H1 (cell line): ENCODE data around the gene QSER1. TPM values are rescaled to one million over a fixed set of nuclear protein-coding genes. Genes with fewer than 3 reads are reported as not detected.

Experiments
- CTCF ChIA-PET: fragments of 300-600 bp; sonication (Branson Sonifier 250); formaldehyde crosslinking; loops from one replicate; lab custom pipeline; 2021; ENCODE audit not compliant: partially characterized antibody; lab: Charles Lee
- POLR2A ChIA-PET: fragments of 300-600 bp; sonication (Branson Sonifier 250); formaldehyde crosslinking; loops from one replicate; lab custom pipeline; 2021; ENCODE audit warnings: inconsistent platforms; ENCODE audit not compliant: partially characterized antibody; lab: Charles Lee
- DNase-seq, 2 experiments: peaks; one replicate each; pipeline versions ENCODE4 v3.0.0 to v3.0.0-alpha.2; 2010 to 2022; ENCODE audit warnings: low spot score in 2 of 2, low read depth in 1 of 2, mixed read lengths in 1 of 2
- FAIRE-seq: peaks from 2 replicates; lab custom pipeline; 2011; peaks lifted over from hg19 to GRCh38; lab: Jason Lieb, UNC
- H2AFZ ChIP-seq: 2 replicates; pipeline ENCODE4 v1.8.1; 2012; ENCODE audit warnings: low read length, inconsistent platforms
- H2AK5ac ChIP-seq: 2 replicates; pipeline ENCODE4 v1.6.1; 2013; ENCODE audit warnings: low read depth, low read length
- H2BK120ac ChIP-seq: replicated peaks from 2 replicates; pipeline ENCODE3; 2013; ENCODE audit warnings: low read depth, low read length, inconsistent platforms
- H2BK12ac ChIP-seq: 2 replicates; pipeline ENCODE4 v1.6.1; 2013; ENCODE audit warnings: low read depth, low read length
- H2BK15ac ChIP-seq: 2 replicates; pipeline ENCODE4 v1.6.1; 2013; ENCODE audit warnings: low read length
- H2BK20ac ChIP-seq: 2 replicates; pipeline ENCODE4 v1.6.1; 2013; ENCODE audit warnings: low read length
- H2BK5ac ChIP-seq: 2 replicates; pipeline ENCODE4 v1.6.1; 2013; ENCODE audit warnings: low read depth, low read length
- H3K14ac ChIP-seq: 2 replicates; pipeline ENCODE4 v1.6.1; 2013; ENCODE audit warnings: inconsistent platforms; ENCODE audit not compliant: insufficient read length
- H3K18ac ChIP-seq: 2 replicates; pipeline ENCODE4 v1.6.1; 2013; ENCODE audit warnings: low read length; ENCODE audit errors: extremely low read depth
- H3K23ac ChIP-seq: 2 replicates; pipeline ENCODE4 v1.6.1; 2013; ENCODE audit warnings: inconsistent platforms; ENCODE audit not compliant: insufficient read length
- H3K23me2 ChIP-seq: 2 replicates; pipeline ENCODE4 v1.6.1; 2013; ENCODE audit warnings: low read depth, low read length
- H3K27ac ChIP-seq: 2 replicates; pipeline ENCODE4 v1.6.1; 2011; ENCODE audit warnings: low read depth, low read length, inconsistent platforms
- H3K27me3 ChIP-seq, 4 experiments: replicated peaks in 1 of 4; 1 replicate in 1 of 4; 2 replicates in 3 of 4; pipeline versions ENCODE4 v1.6.1 to v1.8.1; 2011 to 2013; ENCODE audit warnings: low read length in 3 of 4, mild to moderate bottlenecking in 3 of 4, inconsistent platforms in 2 of 4, mixed read lengths in 2 of 4, moderate library complexity in 1 of 4; ENCODE audit not compliant: control insufficient read depth in 3 of 4, insufficient read depth in 3 of 4; ENCODE audit errors: extremely low read depth in 1 of 4
- H3K36me3 ChIP-seq, 4 experiments: 2 replicates each; pipeline versions ENCODE4 v1.6.1 to v1.8.1; 2011 to 2013; ENCODE audit warnings: mild to moderate bottlenecking in 4 of 4, low read length in 3 of 4, moderate library complexity in 2 of 4, control low read depth in 1 of 4, inconsistent platforms in 1 of 4; ENCODE audit not compliant: insufficient read depth in 4 of 4, control insufficient read depth in 2 of 4
- H3K4ac ChIP-seq: replicated peaks from 2 replicates; pipeline ENCODE3; 2013; ENCODE audit warnings: low read length, low read depth, mixed read lengths, inconsistent platforms; ENCODE audit not compliant: insufficient read length
- H3K4me1 ChIP-seq, 4 experiments: replicated peaks in 1 of 4; 1 replicate in 1 of 4; 2 replicates in 3 of 4; pipeline versions ENCODE4 v1.6.1 to v1.8.1; 2011 to 2013; ENCODE audit warnings: low read length in 3 of 4, inconsistent platforms in 2 of 4, mixed read lengths in 1 of 4; ENCODE audit not compliant: insufficient read depth in 4 of 4, control insufficient read depth in 3 of 4
- H3K4me2 ChIP-seq, 2 experiments: 2 replicates each; pipeline versions ENCODE4 v1.6.1 to v1.8.1; 2011 to 2013; ENCODE audit warnings: low read depth in 2 of 2, low read length in 2 of 2, control low read depth in 1 of 2, inconsistent platforms in 1 of 2, mild to moderate bottlenecking in 1 of 2; ENCODE audit not compliant: insufficient read depth in 1 of 2
- H3K4me3 ChIP-seq, 4 experiments: fragments of 200-600, 300-600 bp in 1 of 4; sonication (generic), shearing (Covaris generic), sonication (Bioruptor Twin) in 1 of 4; 2 replicates each; pipeline versions ENCODE4 v1.5.1 to v1.8.1; 2011 to 2016; ENCODE audit warnings: low read length in 4 of 4, low read depth in 3 of 4, control low read depth in 2 of 4, inconsistent platforms in 2 of 4, mild to moderate bottlenecking in 2 of 4, mixed read lengths in 1 of 4, moderate library complexity in 1 of 4; ENCODE audit not compliant: insufficient read depth in 2 of 4; ENCODE audit errors: extremely low read depth in 1 of 4
- H3K56ac ChIP-seq: replicated peaks from 2 replicates; pipeline ENCODE3; 2013; ENCODE audit warnings: low read depth, mild to moderate bottlenecking, mixed read lengths, low read length, inconsistent platforms; ENCODE audit not compliant: insufficient read length
- H3K79me1 ChIP-seq: 2 replicates; pipeline ENCODE4 v1.6.1; 2013; ENCODE audit warnings: low read depth, low read length, control low read depth
- H3K79me2 ChIP-seq, 2 experiments: 2 replicates each; pipeline versions ENCODE4 v1.6.1 to v1.8.1; 2012 to 2013; ENCODE audit warnings: low read length in 2 of 2, mild to moderate bottlenecking in 2 of 2, inconsistent platforms in 1 of 2; ENCODE audit not compliant: insufficient read depth in 2 of 2, control insufficient read depth in 1 of 2
- H3K9ac ChIP-seq, 4 experiments: replicated peaks in 1 of 4; 1 replicate in 1 of 4; 2 replicates in 3 of 4; pipeline versions ENCODE4 v1.6.1 to v1.8.1; 2011 to 2013; ENCODE audit warnings: low read depth in 3 of 4, low read length in 3 of 4, control low read depth in 2 of 4, mild to moderate bottlenecking in 2 of 4, moderate library complexity in 2 of 4, inconsistent platforms in 1 of 4; ENCODE audit errors: extremely low read depth in 1 of 4
- H3K9me3 ChIP-seq, 2 experiments: 2 replicates each; pipeline versions ENCODE4 v1.6.1 to v1.8.1; 2012 to 2013; ENCODE audit warnings: mild to moderate bottlenecking in 2 of 2, moderate library complexity in 2 of 2, control low read depth in 1 of 2, inconsistent platforms in 1 of 2, low read depth in 1 of 2, low read length in 1 of 2, mixed read lengths in 1 of 2; ENCODE audit not compliant: insufficient read depth in 2 of 2
- H4K20me1 ChIP-seq, 2 experiments: replicated peaks in 1 of 2; 2 replicates each; pipeline versions ENCODE3 to v1.8.1; 2011 to 2013; ENCODE audit warnings: inconsistent platforms in 2 of 2, low read length in 2 of 2, mild to moderate bottlenecking in 1 of 2; ENCODE audit not compliant: insufficient read depth in 2 of 2, control insufficient read depth in 1 of 2
- H4K5ac ChIP-seq: 2 replicates; pipeline ENCODE4 v1.6.1; 2013; ENCODE audit warnings: low read length, low read depth, mixed read lengths, inconsistent platforms; ENCODE audit not compliant: insufficient read length
- H4K8ac ChIP-seq: 2 replicates; pipeline ENCODE4 v1.8.0; 2013; ENCODE audit warnings: mild to moderate bottlenecking, moderate library complexity, low read length, inconsistent platforms; ENCODE audit not compliant: insufficient read depth; ENCODE audit errors: extremely low read depth
- H4K91ac ChIP-seq: replicated peaks from 2 replicates; pipeline ENCODE3; 2013; ENCODE audit warnings: low read length, mixed read lengths, inconsistent platforms; ENCODE audit not compliant: insufficient read length
- CEBPB ChIP-seq: IDR thresholded peaks from 2 replicates; pipeline ENCODE4 v1.6.1; 2012; ENCODE audit warnings: low read depth, low read length
- CHD1 ChIP-seq: IDR thresholded peaks from 2 replicates; pipeline ENCODE4 v1.6.1; 2012; ENCODE audit warnings: low read depth, low read length, improper control_type of control experiment
- EP300 ChIP-seq, 2 experiments: IDR thresholded peaks; 1 replicate in 1 of 2; 2 replicates in 1 of 2; pipeline ENCODE4 v1.6.1; 2011 to 2012; ENCODE audit warnings: low read depth in 2 of 2, low read length in 2 of 2, mild to moderate bottlenecking in 2 of 2, borderline replicate concordance in 1 of 2, inconsistent platforms in 1 of 2, moderate library complexity in 1 of 2
- EZH2 ChIP-seq: fragments of 200-600 bp; sonication (generic); IDR thresholded peaks from 2 replicates; pipeline ENCODE4 v1.7.1; 2012; ENCODE audit warnings: low read depth, mild to moderate bottlenecking, moderate library complexity, low read length, inconsistent platforms; ENCODE audit not compliant: severe bottlenecking
- JUN ChIP-seq: IDR thresholded peaks from 2 replicates; pipeline ENCODE4 v1.6.1; 2011; ENCODE audit warnings: low read depth, mild to moderate bottlenecking, improper control_type of control experiment, low read length
- POU5F1 ChIP-seq: IDR thresholded peaks from 2 replicates; pipeline ENCODE4 v1.6.1; 2011; ENCODE audit warnings: low read depth, mild to moderate bottlenecking, low read length, moderate library complexity
- WGBS, 2 experiments: shearing (Covaris generic) in 1 of 2; methylation state at CpG; one replicate each; pipeline versions ENCODE4 v1.1.6 to v1.1.7; 2013 to 2015; ENCODE audit warnings: low lambda C conversion rate in 2 of 2, mixed read lengths in 2 of 2, inconsistent platforms in 1 of 2, low coverage in 1 of 2, missing lambda C conversion rate in 1 of 2; ENCODE audit not compliant: insufficient replicate concordance in 2 of 2, insufficient coverage in 1 of 2, insufficient read length in 1 of 2; ENCODE audit errors: extremely low coverage in 1 of 2, missing lambda C conversion rate in 1 of 2; 5-methylcytosine and 5-hydroxymethylcytosine counted together
- polyA plus RNA-seq, 7 experiments: library from polyadenylated mRNA; depleted of rRNA in 3 of 7; stranded (reverse) in 5 of 7; unstranded in 2 of 7; fragments of >200 nt in 5 of 7; fragments of 200-250 nt in 2 of 7; gene quantifications; 1 replicate in 5 of 7; 2 replicates in 1 of 7; 4 replicates in 1 of 7; pipeline versions ENCODE4 v1.2.1 to v1.2.3, GENCODE V29; 2011 to 2013; ENCODE audit warnings: missing spikeins in 2 of 7, mixed read lengths in 2 of 7
- total RNA-seq: library from RNA; stranded (reverse); fragmentation: NEBNext Ultra II Directional; extraction: Animal tissue kit (Norgen Biotek cat#: 25700); gene quantifications from 2 replicates; pipeline ENCODE4 v1.2.1, GENCODE V29; 2021
- TF ChIP-seq, protein P1 (sequence below), 3 experiments: IDR thresholded peaks; 1 replicate in 2 of 3; 2 replicates in 1 of 3; pipeline versions ENCODE4 v1.5.1 to v1.6.1; 2011; ENCODE audit warnings: low read length in 3 of 3, mild to moderate bottlenecking in 3 of 3, inconsistent platforms in 2 of 3, low read depth in 1 of 3, moderate library complexity in 1 of 3; ENCODE audit not compliant: insufficient read depth in 1 of 3; ENCODE audit errors: control extremely low read depth in 1 of 3

The QSER1 gene
- total and polyA plus RNA-seq, 2 of the 8 experiments (the other 6 are each of a cell fraction or from before 2014, with no cell fraction given) = 29.3 to 117 TPM

- H3K27ac ChIP-seq = no peak overlapping the region
- H3K36me3 ChIP-seq = no peaks in the 10 kb centered on the region; a peak in 1 of 8 replicates
- no peaks in the 10 kb centered on the region for H3K4me1 ChIP-seq
- H4K20me1 ChIP-seq = peaks cover 0 to 1% of the 10 kb centered on the region in 2 experiments
- H3K4ac ChIP-seq = no peak overlapping the region
- no peaks in the 10 kb centered on the region for H3K27me3 ChIP-seq
- H3K23me2 ChIP-seq = no peaks in the 10 kb centered on the region
- CTCF ChIA-PET = interaction anchor here (0.5 to 1.5 kb wide), 2 partner anchors 9 to 89 kb away, joined by 3 to 4 read pairs; no protein-coding TSS in a partner anchor
- no peak overlapping the region for H2AFZ ChIP-seq
- H3K56ac ChIP-seq = no peak overlapping the region
- no peak overlapping the region for H3K23ac ChIP-seq
- H3K18ac ChIP-seq = no peak overlapping the region
- no peaks in the 10 kb centered on the region for H3K79me1 ChIP-seq
- no peak overlapping the region for H2AK5ac ChIP-seq
- H2BK12ac ChIP-seq = no peak overlapping the region
- H2BK5ac ChIP-seq = no peak overlapping the region
- H2BK20ac ChIP-seq = no peak overlapping the region
- TF ChIP-seq, protein P1, sequence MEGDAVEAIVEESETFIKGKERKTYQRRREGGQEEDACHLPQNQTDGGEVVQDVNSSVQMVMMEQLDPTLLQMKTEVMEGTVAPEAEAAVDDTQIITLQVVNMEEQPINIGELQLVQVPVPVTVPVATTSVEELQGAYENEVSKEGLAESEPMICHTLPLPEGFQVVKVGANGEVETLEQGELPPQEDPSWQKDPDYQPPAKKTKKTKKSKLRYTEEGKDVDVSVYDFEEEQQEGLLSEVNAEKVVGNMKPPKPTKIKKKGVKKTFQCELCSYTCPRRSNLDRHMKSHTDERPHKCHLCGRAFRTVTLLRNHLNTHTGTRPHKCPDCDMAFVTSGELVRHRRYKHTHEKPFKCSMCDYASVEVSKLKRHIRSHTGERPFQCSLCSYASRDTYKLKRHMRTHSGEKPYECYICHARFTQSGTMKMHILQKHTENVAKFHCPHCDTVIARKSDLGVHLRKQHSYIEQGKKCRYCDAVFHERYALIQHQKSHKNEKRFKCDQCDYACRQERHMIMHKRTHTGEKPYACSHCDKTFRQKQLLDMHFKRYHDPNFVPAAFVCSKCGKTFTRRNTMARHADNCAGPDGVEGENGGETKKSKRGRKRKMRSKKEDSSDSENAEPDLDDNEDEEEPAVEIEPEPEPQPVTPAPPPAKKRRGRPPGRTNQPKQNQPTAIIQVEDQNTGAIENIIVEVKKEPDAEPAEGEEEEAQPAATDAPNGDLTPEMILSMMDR (IDR thresholded peaks at IDR 0.05; ENCODE audit: control extremely low read depth in 1 of 3, insufficient read depth in 1 of 3, low read depth in 1 of 3, low read length in 3 of 3) = no peak
- TF ChIP-seq JUN (no peak), EZH2 (no peak), CHD1 (no peak), EP300 (IDR thresholded peaks at IDR 0.05; ENCODE audit: borderline replicate concordance in 1 of 2, low read depth in 2 of 2, low read length in 2 of 2) (no peak), CEBPB (no peak), POU5F1 (no peak)
- H3K14ac ChIP-seq = no peak overlapping the region
- H2BK120ac ChIP-seq = no peak overlapping the region
- no peaks in the 10 kb centered on the region for H3K9me3 ChIP-seq
- POLR2A ChIA-PET = interaction anchor here (1.1 kb wide), 1 partner anchor 11 kb away, joined by 5 read pairs; the partner anchor contains the start of gene TCP11L1
- no peak overlapping the region for H3K4me3 ChIP-seq
- no peak for FAIRE-seq
- no peak overlapping the region for H4K8ac ChIP-seq
- WGBS, 2 experiments = 95% methylated on average over 2 of the region's 2 CpGs; no CpG with 5 or more reads in 1 of the 2 experiments
- no peak overlapping the region for H3K4me2 ChIP-seq
- no peaks in the 10 kb centered on the region for H3K79me2 ChIP-seq
- DNase-seq = no peak
- H2BK15ac ChIP-seq = no peak overlapping the region
- no peak overlapping the region for H3K9ac ChIP-seq
- no peak overlapping the region for H4K5ac ChIP-seq
- no peak overlapping the region for H4K91ac ChIP-seq
Measured at GRCh38 chr11:33028537-33028914, 135.9 kb downstream of the QSER1 start.
